ENCODE data around the gene PPBP.

DNA sequence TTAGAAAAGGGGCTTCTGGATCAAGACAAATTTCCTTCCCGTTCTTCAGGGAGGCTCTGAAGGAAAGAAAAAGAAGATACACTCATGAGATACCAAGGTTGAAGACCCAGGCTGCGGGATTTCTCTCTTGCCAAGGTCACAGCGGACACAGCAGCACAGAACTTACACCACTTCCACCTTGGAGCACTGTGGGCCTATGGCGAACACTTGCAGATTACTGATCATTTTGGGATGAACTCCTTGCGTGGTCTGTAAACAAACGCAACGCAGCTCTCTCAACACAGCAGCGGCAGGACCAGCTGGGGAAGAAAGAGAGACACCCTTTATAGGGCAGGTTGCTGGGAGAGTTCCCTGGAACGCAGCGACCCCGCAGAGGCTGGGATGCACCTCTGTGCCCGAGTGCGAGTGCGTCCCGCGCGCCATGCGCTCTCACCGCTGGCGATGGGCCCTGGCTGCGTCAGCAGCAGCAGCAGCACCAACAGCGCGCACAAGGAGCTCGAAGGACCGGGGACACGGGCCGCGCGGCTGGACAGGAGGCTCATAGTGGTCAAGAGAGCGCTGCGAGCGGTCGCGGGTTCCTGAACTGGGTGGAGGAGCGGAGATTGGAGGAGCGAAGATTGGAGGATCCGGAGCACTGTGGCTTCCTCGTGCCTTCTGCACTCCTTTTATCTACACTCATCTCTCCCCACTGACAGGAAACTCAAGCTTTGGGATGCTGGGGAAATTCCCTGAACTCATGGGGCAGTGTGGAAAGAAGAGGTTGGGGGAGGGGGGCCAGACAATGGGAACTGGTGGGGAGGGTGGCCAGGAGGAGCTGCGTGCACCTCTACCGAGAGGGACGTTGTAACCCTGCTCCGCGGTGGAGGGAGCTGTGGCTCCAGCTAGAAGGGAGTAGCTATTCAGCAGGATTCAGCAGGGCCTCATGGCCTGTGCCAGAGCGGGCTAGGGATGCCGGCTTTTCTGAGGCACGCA, 10.3 kb upstream of the PPBP start, which contains the start of gene CXCL5:
- TF ChIP-seq, protein P1, sequence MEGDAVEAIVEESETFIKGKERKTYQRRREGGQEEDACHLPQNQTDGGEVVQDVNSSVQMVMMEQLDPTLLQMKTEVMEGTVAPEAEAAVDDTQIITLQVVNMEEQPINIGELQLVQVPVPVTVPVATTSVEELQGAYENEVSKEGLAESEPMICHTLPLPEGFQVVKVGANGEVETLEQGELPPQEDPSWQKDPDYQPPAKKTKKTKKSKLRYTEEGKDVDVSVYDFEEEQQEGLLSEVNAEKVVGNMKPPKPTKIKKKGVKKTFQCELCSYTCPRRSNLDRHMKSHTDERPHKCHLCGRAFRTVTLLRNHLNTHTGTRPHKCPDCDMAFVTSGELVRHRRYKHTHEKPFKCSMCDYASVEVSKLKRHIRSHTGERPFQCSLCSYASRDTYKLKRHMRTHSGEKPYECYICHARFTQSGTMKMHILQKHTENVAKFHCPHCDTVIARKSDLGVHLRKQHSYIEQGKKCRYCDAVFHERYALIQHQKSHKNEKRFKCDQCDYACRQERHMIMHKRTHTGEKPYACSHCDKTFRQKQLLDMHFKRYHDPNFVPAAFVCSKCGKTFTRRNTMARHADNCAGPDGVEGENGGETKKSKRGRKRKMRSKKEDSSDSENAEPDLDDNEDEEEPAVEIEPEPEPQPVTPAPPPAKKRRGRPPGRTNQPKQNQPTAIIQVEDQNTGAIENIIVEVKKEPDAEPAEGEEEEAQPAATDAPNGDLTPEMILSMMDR (IDR thresholded peaks at IDR 0.05) = no peak
- no peak for TF ChIP-seq POLR2A (IDR thresholded peaks at IDR 0.05)

Data from body of pancreas (tissue), 4 donors.